ENCODE measurements around the gene APOBEC3C.
"Not testable (repeated sequence)": the region's sequence is repeated elsewhere in the genome, so short reads cannot be mapped to it uniquely, and the experiment has no call there.

Gene APOBEC3C

DNA sequence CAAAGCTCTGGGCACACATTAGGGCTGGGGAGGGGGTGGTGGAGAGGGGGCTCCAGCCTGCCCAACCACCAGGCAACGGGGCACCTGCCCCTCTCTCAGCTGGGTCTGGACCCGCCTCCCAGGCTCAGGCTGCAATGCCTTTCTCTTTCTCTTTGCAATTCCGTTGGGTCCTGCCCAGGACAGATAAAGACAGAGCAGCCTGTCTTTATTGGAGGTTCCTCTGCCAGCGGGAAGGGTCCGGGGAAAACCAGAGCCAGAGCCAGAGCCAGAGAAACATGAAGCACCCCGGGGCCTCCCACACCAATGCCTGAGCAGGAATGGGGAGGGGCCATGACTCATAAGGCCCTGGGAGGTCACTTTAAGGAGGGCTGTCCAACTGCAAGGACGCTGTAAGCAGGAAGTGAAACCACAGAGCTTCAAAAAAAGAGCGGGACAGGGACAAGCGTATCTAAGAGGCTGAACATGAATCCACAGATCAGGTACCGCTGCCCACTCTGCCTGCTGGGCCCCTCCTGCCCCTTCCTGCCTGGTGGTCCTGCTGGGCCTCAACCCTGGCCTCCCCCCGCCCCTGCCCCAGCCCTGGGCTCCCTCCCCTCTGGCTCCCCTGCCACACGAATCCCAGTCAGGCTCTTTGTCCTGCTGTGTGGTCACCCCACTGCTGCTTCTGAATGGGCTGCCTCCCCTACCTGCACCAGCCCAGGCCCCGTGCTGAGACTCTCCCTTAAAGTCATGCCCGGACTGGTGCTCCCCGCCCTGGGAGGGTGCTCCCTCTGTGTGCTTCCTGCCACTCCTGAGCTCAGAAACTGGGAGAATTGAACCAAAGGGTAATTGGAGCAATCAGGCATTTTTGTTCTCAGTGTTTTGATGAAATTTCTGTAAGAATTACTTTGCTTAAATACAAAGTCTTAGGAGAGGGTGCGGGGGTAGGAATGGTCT lies 31.8 kb upstream of the APOBEC3C start, which contains the start of gene APOBEC3B:
TSS of gene APOBEC3B (plus strand) at position 356 of the 936 bp plus-strand sequence. CDS start at position 463, 107 bp downstream.
- DNase-seq (ENCODE audit: low read depth in 1 of 2, low spot score in 1 of 2): peak; percentile 8 to 49

DNA sequence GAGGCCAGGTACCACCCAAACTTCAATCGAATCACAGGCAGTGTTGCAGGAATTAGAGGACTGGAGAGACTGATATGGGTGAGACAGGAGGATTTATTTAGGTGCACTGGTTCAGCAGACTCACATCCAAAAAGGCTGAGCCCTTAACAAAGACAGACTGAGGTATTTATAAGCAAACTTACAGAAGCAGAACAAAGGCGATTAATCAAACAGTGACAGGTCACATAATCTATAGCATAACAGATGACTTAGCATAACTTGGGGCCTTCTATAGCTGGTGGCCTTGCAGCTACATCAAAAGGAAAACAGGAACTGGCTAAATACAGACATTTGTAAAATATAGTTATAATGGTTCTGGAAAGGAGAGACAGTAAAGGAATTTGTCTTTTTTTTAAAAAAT lies 29.8 kb upstream of the APOBEC3C start:
- no peak for DNase-seq (ENCODE audit: low read depth in 1 of 2, low spot score in 1 of 2)

DNA sequence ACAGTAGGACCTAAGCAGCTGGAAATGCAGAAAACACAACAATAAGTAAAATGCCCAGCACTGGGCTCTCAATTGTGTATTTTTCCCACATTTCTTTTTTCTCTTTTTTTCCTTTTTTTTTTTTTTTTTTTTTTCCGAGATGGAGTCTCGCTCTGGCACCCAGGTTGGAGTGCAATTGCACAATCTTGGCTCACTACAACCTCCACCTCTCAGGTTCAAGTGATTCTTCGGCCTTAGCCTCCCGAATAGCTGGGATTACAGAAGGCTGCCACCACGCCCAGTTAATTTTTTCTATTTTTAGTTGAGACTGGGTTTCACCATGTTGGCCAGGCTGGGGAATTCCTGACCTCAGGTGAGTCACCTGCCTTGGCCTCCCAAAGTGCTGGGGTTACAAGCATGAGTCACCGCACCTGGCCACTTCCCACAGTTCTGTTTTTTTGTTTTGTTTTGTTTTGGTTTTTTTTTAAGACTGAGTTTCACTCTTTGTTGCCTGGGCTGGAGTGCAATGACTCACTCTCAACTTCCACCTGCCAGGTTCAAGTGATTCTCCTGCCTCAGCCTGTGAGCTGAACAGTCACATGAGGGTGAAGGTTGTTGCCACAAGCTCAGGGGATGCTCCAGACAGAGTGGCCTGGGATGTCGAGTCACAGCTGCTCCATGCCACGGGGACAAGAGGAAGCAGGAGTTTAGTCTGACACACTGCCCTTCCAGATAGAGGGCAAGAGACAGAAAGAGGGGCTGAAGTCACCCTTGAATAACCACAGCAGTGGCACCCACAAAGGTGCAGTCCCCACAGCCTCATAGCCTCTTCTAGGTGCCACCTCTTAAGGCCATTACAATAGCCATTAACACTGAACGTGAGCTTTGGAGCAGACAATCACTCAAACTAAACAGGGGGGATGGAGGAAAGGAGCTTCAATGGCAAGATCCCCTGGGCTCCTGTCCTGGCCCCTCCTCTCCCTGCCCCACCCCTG lies 29.0 kb upstream of the APOBEC3C start:
- peak; percentile 32 to 78 for DNase-seq (ENCODE audit: low read depth in 1 of 2, low spot score in 1 of 2)

DNA sequence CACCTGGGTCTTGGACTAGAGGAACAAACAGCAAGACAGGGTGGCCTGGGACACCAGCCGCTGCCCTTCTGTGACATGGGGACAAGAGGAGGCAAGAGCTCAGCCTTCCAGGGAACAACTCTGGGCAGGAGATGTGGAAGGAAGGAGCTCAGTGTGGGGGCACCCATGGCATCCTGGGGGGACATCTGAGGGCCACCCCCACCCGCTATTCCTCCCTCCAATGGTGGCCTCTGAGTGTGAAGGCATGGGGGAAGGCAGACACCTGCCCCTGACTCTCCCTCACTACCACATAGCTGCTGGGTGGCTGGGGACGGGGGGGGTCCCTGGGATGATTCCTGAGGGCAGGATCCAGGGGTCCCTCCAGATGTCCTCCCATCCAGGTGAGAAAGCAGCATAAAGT lies 27.4 kb upstream of the APOBEC3C start:
- DNase-seq (ENCODE audit: low read depth in 1 of 2, low spot score in 1 of 2): no peak

DNA sequence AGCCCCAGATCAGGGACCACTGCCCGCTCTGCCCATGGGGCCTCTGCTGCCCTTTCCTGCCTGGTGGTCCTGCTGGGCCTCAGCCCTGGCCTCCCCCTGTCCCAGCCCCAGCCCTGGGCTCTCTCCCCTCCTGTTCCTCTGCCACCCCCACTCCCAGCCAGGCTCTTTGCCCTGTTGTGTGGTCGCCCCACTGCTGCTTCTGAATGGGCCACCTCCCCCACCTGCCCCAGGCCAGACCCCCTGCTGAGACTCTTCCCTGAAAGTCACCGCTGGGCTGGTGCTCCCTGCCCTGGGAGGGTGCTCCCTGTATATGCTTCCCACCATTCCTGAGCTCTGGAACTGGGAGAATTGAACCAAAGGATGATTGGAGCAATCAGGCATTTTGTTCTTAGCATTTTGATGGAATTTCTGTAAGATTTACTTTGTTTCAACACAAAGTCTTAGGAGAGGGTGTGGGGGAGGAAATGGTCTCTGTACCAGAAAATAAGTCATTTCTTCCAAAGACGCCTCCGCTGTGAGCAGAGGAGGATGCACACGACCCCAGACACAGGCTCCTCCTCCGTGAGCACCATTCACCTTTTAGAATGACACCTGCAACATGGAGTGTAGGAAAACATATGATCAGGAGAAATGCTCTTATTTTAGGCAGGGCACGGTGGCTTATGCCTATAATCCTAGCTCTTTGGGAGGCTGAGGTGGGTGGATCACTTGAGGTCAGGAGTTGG lies 26.7 kb upstream of the APOBEC3C start:
- DNase-seq (ENCODE audit: low read depth in 1 of 2, low spot score in 1 of 2): no peak

DNA sequence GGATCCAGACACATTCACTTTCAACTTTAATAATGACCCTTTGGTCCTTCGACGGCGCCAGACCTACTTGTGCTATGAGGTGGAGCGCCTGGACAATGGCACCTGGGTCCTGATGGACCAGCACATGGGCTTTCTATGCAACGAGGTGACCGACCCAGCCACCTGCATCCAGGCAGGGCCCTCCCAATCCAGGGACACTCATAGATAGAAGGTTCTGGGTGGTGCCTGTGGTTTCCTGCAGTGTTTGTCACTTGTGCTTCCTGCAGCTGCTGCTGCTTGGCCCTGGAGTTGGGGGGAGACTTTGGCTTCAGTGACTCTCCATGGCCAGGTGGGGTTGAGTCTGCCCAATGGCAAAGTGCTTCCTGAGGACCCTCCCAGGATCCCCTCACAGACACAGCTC lies 24.6 kb upstream of the APOBEC3C start:
- no peak for DNase-seq (ENCODE audit: low read depth in 1 of 2, low spot score in 1 of 2)

DNA sequence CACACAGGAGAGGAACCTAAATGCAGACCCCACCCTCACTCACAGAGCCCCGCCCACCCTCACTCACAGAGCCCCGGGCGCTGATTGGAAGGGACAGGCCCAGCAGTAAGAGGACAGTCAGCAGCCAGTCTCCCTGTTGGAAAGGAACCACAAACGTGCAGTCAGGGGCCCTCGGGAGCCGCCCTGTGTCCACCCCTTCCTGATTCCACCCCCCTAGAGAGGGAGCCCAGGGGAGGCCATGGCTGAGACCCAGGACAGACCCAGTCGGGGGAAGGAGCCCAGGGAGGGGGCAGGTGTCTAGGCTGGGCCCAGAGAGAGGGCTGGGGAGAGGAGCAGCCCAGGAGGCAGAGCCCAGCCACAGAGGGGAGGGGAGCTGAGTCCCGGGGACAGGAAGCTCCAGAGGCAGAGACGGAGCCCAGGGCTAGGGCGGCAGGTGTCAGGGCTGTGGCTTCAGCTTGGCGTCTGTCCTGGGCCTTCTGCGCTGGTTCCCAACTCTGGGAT lies 21.1 kb upstream of the APOBEC3C start:
- DNase-seq (ENCODE audit: low read depth in 1 of 2, low spot score in 1 of 2): not testable (repeated sequence)

DNA sequence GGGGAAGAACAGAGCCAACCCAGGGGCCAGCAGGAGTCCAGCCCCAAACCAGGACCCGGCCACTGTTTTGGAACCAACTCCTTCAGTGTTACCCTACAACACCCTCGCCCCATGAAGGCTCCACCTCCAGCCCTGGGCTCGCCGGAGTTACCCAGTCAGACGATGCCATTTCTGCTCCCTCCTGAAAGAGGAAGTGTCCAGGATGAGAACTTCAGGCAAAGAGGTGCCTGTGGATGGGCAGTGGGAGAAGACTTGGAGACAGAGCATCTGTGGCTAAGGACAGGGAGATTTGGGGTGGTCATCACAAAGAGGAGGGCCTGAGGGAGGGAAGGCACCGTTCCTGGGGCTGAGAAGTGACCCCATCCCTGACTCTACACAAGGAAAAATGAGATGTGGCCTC lies 18.0 kb upstream of the APOBEC3C start:
- no peak for DNase-seq (ENCODE audit: low read depth in 1 of 2, low spot score in 1 of 2)

DNA sequence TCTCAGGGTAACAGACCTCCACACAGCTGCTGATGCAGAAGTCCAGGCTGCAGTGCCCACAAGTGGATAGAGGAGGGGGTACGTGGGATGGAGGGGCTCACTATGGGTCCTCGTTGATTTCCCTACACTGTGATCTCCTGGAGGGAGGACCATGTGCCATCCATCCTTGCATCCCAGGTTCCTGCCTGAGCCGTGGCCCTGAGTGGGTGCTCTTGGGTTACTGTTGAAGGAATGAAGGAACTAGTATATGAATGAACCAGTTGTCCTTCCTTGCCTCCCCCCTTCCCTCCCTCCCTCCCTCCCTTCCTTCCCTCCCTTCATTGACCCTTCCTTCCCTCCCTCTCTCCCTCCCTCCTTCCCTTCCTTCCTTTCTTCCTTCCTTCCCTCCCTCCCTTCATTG lies 16.5 kb upstream of the APOBEC3C start:
- DNase-seq (ENCODE audit: low read depth in 1 of 2, low spot score in 1 of 2): no peak

DNA sequence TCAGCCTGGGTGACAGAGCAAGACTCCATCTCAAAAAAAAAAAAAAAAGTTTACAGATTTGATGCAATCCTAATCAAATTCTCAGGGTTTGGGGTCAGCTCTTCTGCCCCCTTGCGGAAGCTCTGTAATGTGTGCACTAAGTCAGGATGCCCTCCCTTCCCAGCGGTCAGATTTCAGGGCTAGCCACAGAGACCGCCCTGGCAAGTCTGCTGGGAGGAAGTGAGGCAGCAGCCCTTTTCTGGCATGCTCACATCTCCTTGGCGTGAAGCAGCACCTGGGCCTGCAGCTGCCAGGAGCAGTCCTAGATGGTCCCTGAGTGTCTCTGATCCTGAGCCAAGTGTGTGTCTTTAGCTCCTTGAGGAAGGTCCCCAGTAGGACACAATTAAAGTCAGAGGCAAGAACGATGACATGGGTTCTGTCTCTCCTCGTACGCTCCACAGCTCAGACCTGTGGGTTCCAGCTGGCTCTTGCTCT lies 10.9 kb upstream of the APOBEC3C start:
- peak; percentile 24 to 57 for DNase-seq (ENCODE audit: low read depth in 1 of 2, low spot score in 1 of 2)

DNA sequence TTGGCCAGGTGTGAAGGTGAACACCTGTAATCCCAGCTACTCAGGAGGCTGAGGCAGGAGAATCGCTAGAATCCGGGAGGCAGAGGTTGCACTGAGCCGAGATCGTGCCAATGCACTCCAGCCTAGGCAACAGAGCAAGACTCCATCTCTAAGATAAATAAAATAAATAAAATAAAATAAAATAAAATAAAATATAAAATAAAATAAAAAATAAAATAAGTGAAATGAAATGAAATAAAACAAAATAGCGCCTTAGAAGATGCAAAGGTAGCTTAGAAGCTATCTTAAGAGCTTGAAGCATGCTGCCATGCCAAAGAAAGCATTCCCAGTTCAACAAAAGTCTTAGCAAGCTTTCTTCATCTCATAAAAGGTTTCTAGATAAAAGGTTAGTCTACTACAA lies 6.9 kb upstream of the APOBEC3C start:
- DNase-seq (ENCODE audit: low read depth in 1 of 2, low spot score in 1 of 2): no peak

DNA sequence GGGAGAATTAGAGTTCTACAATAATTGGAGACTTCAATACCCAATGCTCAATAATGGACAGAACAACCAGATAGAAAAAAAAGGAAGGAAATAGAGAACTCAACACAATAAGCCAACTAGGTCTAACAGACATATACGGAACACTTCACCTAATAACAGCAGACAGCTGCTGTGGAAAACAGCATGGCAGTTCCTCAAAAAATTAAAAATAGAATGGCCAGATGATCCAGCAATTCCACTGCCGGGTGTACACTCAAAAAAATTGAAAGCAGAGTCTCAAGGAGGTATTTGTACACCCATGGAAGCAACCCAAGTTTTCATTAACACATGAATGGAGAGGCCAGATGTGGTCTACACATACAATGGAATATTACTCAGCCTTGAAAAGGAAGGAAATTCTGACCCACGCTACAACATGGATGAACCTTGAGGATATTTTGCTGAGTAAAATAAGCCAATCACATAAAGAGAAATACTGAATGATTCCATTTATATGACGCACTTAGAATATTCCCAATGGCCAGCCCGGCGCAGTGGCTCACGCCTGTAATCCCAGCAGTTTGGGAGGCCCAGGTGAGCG lies 5.7 kb upstream of the APOBEC3C start:
- DNase-seq (ENCODE audit: low read depth in 1 of 2, low spot score in 1 of 2): not testable (repeated sequence)

DNA sequence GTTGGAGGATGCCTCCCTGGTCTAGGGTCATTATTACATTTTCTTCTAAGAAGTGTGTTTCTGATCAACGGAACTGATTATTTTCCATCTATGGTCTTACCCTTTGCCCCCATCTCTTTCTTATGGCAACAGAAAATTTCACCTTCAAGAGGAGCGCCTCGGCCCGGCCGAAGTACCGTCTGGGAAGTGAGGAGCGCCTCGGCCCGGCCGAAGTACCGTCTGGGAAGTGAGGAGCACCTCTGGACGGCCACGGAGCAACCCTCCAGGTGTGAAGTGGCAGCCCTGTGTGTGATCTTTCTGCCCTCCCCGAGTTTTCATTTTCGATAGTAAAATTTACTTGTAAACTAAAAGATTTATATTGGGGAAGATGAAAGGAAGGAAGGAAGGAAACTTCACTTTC lies 3.1 kb upstream of the APOBEC3C start:
- DNase-seq (ENCODE audit: low read depth in 1 of 2, low spot score in 1 of 2): no peak

DNA sequence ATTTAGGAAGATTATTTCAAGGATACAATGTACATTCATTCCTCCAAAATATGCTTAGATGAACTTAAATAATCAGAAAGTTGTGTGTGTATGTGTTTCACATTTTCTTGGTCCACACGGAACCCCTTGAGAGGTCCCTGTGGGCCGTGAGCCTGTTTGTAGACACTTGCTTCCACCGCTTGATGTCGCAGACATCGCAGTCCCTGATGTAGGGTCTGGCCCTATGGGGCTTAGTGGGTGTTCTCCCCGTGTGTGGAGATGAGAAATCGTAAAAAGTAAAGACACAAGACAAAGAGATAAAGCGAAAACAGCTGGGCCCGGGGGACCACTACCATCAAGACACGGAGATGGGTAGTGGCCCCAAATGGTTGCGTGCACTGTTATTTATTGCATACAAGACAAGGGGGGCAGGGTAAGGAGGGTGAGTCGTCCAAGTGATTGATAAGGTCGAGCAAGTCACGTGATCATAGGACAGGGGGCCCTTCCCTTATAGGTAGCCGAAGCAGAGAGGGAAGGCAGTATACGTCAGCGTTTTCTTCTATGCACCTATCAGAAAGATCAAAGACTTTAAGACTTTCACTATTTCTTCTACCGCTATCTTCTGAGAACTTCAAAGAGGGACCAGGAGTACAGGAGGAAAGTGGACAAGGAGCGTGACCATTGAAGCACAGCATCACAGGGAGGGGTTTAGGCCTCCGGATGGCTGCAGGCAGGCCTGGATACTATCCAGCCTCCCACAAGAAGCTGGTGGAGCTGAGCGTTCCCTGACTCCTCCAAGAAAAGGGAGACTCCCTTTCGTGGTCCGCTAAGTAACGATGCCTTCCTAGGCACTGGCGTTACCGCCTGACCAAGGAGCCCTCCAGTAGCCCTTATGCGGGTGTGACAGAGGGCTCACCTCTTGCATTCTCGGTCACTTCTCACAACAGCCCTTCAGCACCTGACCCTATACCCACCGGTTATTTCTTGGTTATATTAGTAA lies 1.2 kb upstream of the APOBEC3C start:
- no peak for DNase-seq (ENCODE audit: low read depth in 1 of 2, low spot score in 1 of 2)

DNA sequence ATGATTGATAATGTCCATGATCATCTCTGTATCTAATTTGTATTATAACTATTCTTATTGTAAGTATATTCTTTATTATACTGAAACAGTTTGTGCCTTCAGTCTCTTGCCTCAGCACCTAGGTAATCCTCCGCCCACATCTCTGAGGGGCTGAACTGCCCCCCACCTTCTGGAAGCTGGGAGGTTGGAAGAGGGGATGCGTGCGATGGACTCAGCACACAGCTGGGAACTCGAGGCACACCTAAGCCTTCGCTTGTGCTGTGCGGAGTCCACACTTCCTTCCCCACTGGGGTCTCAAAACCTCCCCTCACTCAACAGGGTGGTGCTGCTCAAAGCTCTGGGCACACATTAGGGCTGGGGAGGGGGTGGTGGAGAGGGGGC lies 506 bp upstream of the APOBEC3C start:
- DNase-seq (ENCODE audit: low read depth in 1 of 2, low spot score in 1 of 2): not testable (repeated sequence)

DNA sequence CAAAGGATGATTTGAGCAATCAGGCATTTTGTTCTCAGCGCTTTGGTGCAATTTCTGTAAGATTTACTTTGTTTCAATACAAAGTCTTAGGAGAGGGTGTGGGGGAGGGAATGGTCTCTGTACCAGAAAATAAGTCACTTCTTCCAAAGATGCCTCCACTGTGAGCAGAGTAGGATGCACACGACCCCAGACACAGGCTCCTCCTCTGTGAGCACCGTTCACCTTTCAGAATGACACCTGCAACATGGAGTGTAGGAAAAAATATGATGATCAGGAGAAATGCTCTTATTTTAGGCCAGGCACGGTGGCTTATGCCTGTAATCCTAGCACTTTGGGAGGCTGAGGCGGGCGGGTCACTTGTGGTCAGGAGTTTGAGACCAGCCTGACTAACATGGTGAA lies 665 bp downstream of the APOBEC3C start:
- not testable (repeated sequence) for DNase-seq (ENCODE audit: low read depth in 1 of 2, low spot score in 1 of 2)

DNA sequence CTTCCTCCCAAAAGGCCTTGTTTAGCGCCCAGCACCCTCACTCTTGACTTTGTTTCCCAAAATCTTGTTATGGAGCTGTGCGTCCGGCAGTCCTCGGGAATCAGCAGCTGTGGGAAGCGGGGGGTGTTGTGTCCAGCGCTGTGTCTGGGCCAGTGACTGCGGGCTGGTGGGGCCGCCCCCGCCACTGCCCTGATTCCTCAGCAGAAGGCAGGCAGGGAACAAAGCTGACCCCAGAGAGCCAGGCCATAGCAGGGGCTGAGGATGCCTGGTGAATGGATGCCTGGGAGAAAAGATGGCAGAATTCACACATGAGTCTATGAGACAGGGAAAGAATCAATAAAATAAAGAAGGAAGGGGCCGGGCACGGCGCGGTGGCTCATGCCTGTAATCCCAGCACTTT lies 2.5 kb downstream of the APOBEC3C start:
- DNase-seq (ENCODE audit: low read depth in 1 of 2, low spot score in 1 of 2): no peak

DNA sequence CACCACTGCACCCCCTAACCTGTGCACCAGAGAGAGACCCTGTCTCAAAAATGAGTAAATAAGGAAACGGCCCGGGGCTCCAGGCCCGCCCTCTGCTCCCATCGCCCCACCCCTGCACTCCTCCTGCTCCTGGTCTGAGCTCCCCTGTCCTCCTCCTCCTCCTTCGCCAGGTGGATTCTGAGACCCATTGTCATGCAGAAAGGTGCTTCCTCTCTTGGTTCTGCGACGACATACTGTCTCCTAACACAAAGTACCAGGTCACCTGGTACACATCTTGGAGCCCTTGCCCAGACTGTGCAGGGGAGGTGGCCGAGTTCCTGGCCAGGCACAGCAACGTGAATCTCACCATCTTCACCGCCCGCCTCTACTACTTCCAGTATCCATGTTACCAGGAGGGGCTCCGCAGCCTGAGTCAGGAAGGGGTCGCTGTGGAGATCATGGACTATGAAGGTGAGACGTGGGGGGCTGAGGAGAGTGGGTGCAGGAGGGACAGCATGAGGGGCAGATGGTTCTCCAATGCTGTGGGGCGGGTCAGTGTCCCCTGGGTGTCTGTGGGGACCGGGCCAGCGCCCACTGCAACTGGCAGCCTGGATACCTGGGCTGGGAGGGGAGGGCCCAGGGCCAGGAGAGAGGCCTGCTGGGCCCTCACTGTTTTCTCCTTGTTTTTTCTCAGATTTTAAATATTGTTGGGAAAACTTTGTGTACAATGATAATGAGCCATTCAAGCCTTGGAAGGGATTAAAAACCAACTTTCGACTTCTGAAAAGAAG lies 3.7 kb downstream of the APOBEC3C start:
- no peak for DNase-seq (ENCODE audit: low read depth in 1 of 2, low spot score in 1 of 2)
